K562 treated with DMSO at 1 percent for 12 hours (cell line): Measurements from ENCODE around the gene OPHN1. TPM values are rescaled to one million over a fixed set of nuclear protein-coding genes. Genes with fewer than 3 reads are reported as not detected.

Source experiments
- total RNA-seq: library from RNA; unstranded; fragments of 300-600 nt; gene quantifications from 2 replicates; pipeline ENCODE4 v1.2.3, GENCODE V29; 2022; ENCODE audit not compliant: insufficient read depth

Gene OPHN1, protein sequence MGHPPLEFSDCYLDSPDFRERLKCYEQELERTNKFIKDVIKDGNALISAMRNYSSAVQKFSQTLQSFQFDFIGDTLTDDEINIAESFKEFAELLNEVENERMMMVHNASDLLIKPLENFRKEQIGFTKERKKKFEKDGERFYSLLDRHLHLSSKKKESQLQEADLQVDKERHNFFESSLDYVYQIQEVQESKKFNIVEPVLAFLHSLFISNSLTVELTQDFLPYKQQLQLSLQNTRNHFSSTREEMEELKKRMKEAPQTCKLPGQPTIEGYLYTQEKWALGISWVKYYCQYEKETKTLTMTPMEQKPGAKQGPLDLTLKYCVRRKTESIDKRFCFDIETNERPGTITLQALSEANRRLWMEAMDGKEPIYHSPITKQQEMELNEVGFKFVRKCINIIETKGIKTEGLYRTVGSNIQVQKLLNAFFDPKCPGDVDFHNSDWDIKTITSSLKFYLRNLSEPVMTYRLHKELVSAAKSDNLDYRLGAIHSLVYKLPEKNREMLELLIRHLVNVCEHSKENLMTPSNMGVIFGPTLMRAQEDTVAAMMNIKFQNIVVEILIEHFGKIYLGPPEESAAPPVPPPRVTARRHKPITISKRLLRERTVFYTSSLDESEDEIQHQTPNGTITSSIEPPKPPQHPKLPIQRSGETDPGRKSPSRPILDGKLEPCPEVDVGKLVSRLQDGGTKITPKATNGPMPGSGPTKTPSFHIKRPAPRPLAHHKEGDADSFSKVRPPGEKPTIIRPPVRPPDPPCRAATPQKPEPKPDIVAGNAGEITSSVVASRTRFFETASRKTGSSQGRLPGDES
- total RNA-seq: 0.52 and 5.6 TPM in 2 replicates

GRCh38 chrX:68433155-68433980 lies at the start of gene OPHN1:
OPHN1 (minus strand) TSS chrX:68433495; CDS start chrX:68433020, 475 bp downstream.

Other genes with a start within 250 kb of the OPHN1 start
- gene YIPF6, start 65.6 kb upstream of the OPHN1 start, total RNA-seq: 9.5 and 14.4 TPM in 2 replicates
- 9.6 and 17.0 TPM in 2 replicates for gene STARD8, start 214.2 kb upstream of the OPHN1 start, total RNA-seq